Epidermal melanocyte (primary cell): ENCODE results near the gene RASIP1.

Source experiments
- DNase-seq: peaks from one replicate; pipeline ENCODE4 v3.0.0; 2011; ENCODE audit warnings: low spot score; ENCODE audit not compliant: insufficient read length

RASIP1 gene

GRCh38 chr19:48755084-48755641, 14.8 kb upstream of the RASIP1 start, which contains the start of gene FGF21:
TSS of gene FGF21 (plus strand) at chr19:48755524. CDS start at chr19:48756237, 713 bp downstream.
- DNase-seq: no peak

GRCh38 chr19:48752496-48753365, 12.3 kb upstream of the RASIP1 start, which contains the start of gene FUT1:
TSS of gene FUT1 (minus strand) at chr19:48752641. CDS start at chr19:48751281, 1,360 bp downstream.
- peak; percentile 53 for DNase-seq

- no peak for DNase-seq
Observed at GRCh38 chr19:48751845-48752495, 11.6 kb upstream of the RASIP1 start.

- DNase-seq: no peak
Observed at GRCh38 chr19:48750771-48751504, 10.5 kb upstream of the RASIP1 start.

GRCh38 chr19:48750351-48750750, 9.9 kb upstream of the RASIP1 start:
- DNase-seq: no peak

- DNase-seq: no peak
Observed at GRCh38 chr19:48749571-48750198, 9.3 kb upstream of the RASIP1 start.

GRCh38 chr19:48746738-48747575, 6.5 kb upstream of the RASIP1 start, which contains the start of gene IZUMO1:
TSS of gene IZUMO1 (minus strand) at chr19:48746909. CDS start at chr19:48745859, 1,050 bp downstream.
- DNase-seq: peak; percentile 98

GRCh38 chr19:48746110-48746509, 5.7 kb upstream of the RASIP1 start:
- DNase-seq: no peak

GRCh38 chr19:48745208-48745995, 5.0 kb upstream of the RASIP1 start:
- peak; percentile 68 for DNase-seq

- DNase-seq: no peak
Observed at GRCh38 chr19:48742096-48742495, 1.7 kb upstream of the RASIP1 start.

GRCh38 chr19:48741129-48741999, 954 bp upstream of the RASIP1 start:
- no peak for DNase-seq

GRCh38 chr19:48739404-48740163, 826 bp downstream of the RASIP1 start:
- peak; percentile 7 for DNase-seq

GRCh38 chr19:48738557-48739403, 1.6 kb downstream of the RASIP1 start:
- DNase-seq: peak; percentile 88

- DNase-seq: no peak
Observed at GRCh38 chr19:48737360-48737998, 2.9 kb downstream of the RASIP1 start.

- DNase-seq: peak; percentile 55
Observed at GRCh38 chr19:48735031-48735615, 5.3 kb downstream of the RASIP1 start.

GRCh38 chr19:48734625-48735024, 5.8 kb downstream of the RASIP1 start:
- no peak for DNase-seq
